Tibial nerve (tissue), 3 donors: ENCODE measurements around the gene TOMM40.

Source experiments
- POLR2A ChIP-seq, 2 donors: fragments of 450-650 bp; IDR thresholded peaks; one replicate each; pipeline ENCODE4 v1.6.1; 2017; ENCODE audit warnings: antibody characterized with exemption in 2 of 2, mild to moderate bottlenecking in 2 of 2, moderate library complexity in 2 of 2
- TF ChIP-seq, protein P1 (sequence below), 5 experiments: fragments of 200-600 bp in 3 of 5; fragments of 450-650 bp in 2 of 5; sonication (generic) in 3 of 5; IDR thresholded peaks; one replicate each; pipeline ENCODE4 v1.5.1; 2016 to 2019; ENCODE audit warnings: antibody characterized with exemption in 5 of 5, mild to moderate bottlenecking in 3 of 5, moderate library complexity in 2 of 5

GRCh38 chr19:44878120-44878865 is 12.8 kb upstream of the TOMM40 start:
- TF ChIP-seq, protein P1, sequence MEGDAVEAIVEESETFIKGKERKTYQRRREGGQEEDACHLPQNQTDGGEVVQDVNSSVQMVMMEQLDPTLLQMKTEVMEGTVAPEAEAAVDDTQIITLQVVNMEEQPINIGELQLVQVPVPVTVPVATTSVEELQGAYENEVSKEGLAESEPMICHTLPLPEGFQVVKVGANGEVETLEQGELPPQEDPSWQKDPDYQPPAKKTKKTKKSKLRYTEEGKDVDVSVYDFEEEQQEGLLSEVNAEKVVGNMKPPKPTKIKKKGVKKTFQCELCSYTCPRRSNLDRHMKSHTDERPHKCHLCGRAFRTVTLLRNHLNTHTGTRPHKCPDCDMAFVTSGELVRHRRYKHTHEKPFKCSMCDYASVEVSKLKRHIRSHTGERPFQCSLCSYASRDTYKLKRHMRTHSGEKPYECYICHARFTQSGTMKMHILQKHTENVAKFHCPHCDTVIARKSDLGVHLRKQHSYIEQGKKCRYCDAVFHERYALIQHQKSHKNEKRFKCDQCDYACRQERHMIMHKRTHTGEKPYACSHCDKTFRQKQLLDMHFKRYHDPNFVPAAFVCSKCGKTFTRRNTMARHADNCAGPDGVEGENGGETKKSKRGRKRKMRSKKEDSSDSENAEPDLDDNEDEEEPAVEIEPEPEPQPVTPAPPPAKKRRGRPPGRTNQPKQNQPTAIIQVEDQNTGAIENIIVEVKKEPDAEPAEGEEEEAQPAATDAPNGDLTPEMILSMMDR (IDR thresholded peaks at IDR 0.05), result no peak
- no peak for TF ChIP-seq POLR2A (IDR thresholded peaks at IDR 0.05)
